ENCODE data around the gene OR52A1. TPM values are rescaled to one million over a fixed set of nuclear protein-coding genes. Genes with fewer than 3 reads are reported as not detected.

The OR52A1 gene
- total RNA-seq, 2 experiments from 2014 or later: not detected

DNA sequence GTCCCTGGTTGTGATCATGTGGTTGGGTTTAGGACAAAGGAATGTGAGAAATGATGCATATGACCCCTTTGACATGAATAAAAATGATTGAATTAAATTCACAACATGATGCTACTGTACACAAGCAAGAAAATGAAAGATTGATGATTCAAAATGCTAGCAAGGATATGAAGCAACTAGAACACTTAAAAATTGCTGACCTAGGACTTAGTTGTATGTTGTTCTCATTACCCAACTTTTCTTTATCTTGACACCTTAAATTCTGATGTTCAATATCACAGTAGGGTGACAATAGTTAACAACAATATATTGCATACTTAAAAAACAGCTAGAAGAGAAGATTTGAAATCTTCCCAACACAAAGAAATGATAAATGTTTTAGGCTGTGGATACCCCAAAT, 37.0 kb downstream of the OR52A1 start:
- H3K36me3 Mint-ChIP-seq: no peaks in the 10 kb centered on the region
- no peaks in the 10 kb centered on the region for H3K4me1 Mint-ChIP-seq
- POLR2A ChIA-PET: no interaction called here
- peaks cover 6% of the 10 kb centered on the region for H3K27me3 Mint-ChIP-seq
- ATAC-seq (ENCODE audit: low read depth) (no peak), DNase-seq (no peak)
- H3K4me3 Mint-ChIP-seq: no peak overlapping the region
- H3K9me3 Mint-ChIP-seq: no peaks in the 10 kb centered on the region
- no peak overlapping the region for H3K27ac Mint-ChIP-seq

GRCh38 chr11:5115339-5115738, 39.2 kb downstream of the OR52A1 start:
- POLR2A ChIA-PET: no interaction called here
- H3K9me3 Mint-ChIP-seq: no peaks in the 10 kb centered on the region
- H3K36me3 Mint-ChIP-seq: no peaks in the 10 kb centered on the region
- no peak overlapping the region for H3K4me3 Mint-ChIP-seq
- no peak overlapping the region for H3K27ac Mint-ChIP-seq
- no peaks in the 10 kb centered on the region for H3K4me1 Mint-ChIP-seq
- peaks cover 6% of the 10 kb centered on the region for H3K27me3 Mint-ChIP-seq
- DNase-seq (no peak), ATAC-seq (ENCODE audit: low read depth) (no peak)

- Mint-ChIP-seq H3K4me3 (no peak overlapping the region), H3K9me3 (no peaks in the 10 kb centered on the region), H3K4me1 (no peaks in the 10 kb centered on the region), H3K27ac (no peak overlapping the region), H3K36me3 (no peaks in the 10 kb centered on the region), H3K27me3 (no peaks in the 10 kb centered on the region)
- ATAC-seq (ENCODE audit: low read depth): no peak
- no peak for DNase-seq
- POLR2A ChIA-PET: no interaction called here
Measured at GRCh38 chr11:5107285-5107684, 47.3 kb downstream of the OR52A1 start.

DNA sequence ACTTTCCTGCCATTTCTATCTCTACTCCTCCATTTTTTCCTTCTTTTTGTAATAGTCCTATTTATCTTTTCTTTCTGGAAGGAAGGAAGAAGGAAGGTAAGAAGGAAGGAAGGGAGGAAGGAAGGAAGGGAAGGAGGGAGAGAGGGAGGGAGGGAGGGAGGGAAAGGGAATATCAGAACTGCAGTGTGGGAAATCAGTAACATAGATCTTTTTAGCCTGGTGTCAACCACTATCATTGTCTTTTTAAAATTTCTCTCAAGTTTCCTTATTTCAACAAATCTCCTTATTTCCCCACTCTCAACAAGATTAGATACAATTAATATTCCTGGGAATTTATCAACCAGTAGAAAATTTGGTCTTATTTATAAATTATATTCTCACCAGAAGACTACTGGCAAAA, 51.5 kb downstream of the OR52A1 start:
- no peak overlapping the region for H3K4me3 Mint-ChIP-seq
- no peak for DNase-seq
- H3K36me3 Mint-ChIP-seq: no peaks in the 10 kb centered on the region
- no peaks in the 10 kb centered on the region for H3K4me1 Mint-ChIP-seq
- no peak for ATAC-seq (ENCODE audit: low read depth)
- POLR2A ChIA-PET: no interaction called here
- H3K9me3 Mint-ChIP-seq: no peaks in the 10 kb centered on the region
- H3K27me3 Mint-ChIP-seq: no peaks in the 10 kb centered on the region
- H3K27ac Mint-ChIP-seq: no peak overlapping the region

DNA sequence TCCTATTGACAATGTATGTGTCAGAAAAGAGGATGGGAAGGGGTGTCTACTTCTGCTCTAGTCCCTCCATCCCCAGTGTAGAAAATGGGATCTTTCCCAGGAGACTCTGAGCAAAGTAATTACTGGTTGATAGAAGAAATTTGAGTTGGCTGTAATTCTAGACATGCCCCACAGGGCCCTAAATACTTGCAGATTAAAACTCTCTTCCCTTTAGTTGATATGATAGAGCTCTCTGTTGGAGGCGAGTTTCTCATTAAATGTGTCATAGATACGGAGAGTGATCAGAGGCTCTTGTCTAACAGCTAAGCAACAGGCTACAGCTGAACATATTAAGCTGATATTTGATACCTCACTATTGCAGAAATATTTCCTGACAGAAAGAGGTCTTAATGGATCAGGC, 52.3 kb downstream of the OR52A1 start:
- Mint-ChIP-seq H3K9me3 (no peaks in the 10 kb centered on the region), H3K36me3 (no peaks in the 10 kb centered on the region), H3K4me1 (no peaks in the 10 kb centered on the region), H3K27ac (no peak overlapping the region), H3K27me3 (no peaks in the 10 kb centered on the region), H3K4me3 (no peak overlapping the region)
- DNase-seq: no peak
- POLR2A ChIA-PET: no interaction called here
- no peak for ATAC-seq (ENCODE audit: low read depth)

DNA sequence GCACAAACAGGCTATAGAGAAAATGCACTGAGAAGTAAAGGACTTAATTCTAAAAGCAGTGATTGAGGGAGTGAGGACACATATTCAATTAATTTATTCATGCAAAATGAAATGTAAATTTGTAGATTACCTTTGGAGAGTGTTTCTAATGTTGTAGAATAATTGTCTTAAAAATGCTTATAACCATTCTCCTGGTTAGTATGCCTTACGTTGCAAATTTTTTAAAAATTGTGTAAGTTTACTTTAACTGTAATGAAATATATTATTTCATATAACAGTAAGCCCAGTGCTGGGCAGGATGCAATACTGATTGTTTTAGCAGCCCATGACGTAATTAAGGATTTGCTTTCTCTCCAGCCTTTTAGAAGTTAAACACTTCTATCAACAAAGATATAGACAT, 58.5 kb downstream of the OR52A1 start:
- Mint-ChIP-seq H3K36me3 (no peaks in the 10 kb centered on the region), H3K9me3 (no peaks in the 10 kb centered on the region), H3K4me3 (no peak overlapping the region), H3K27ac (no peak overlapping the region), H3K27me3 (no peaks in the 10 kb centered on the region), H3K4me1 (no peaks in the 10 kb centered on the region)
- no peak for ATAC-seq (ENCODE audit: low read depth)
- POLR2A ChIA-PET: no interaction called here
- no peak for DNase-seq

Other genes with a start within 250 kb of the OR52A1 start
- not detected for gene OR51G2, start 235.4 kb downstream of the OR52A1 start, total RNA-seq
- gene OR51G1, start 230.4 kb downstream of the OR52A1 start, total RNA-seq: not detected
- gene OR51A4, start 207.2 kb downstream of the OR52A1 start, total RNA-seq: not detected
- not detected for gene OR51A2, start 199.0 kb downstream of the OR52A1 start, total RNA-seq
- gene OR51L1, start 159.9 kb downstream of the OR52A1 start, total RNA-seq: not detected
- gene OR52J3, start 108.2 kb downstream of the OR52A1 start, total RNA-seq: not detected
- not detected for gene OR52E2, start 95.1 kb downstream of the OR52A1 start, total RNA-seq
- gene OR52E1, start 85.2 kb downstream of the OR52A1 start, total RNA-seq: not detected
- gene OR52A5, start 16.4 kb downstream of the OR52A1 start, total RNA-seq: not detected
- not detected for gene OR51V1, start 45.9 kb upstream of the OR52A1 start, total RNA-seq
- not detected for gene HBB, start 72.3 kb upstream of the OR52A1 start, total RNA-seq
- not detected for gene HBD, start 79.7 kb upstream of the OR52A1 start, total RNA-seq
- gene HBG1, start 95.1 kb upstream of the OR52A1 start, total RNA-seq: not detected
- gene HBG2, start 100.0 kb upstream of the OR52A1 start, total RNA-seq: not detected
- not detected for gene HBE1, start 115.2 kb upstream of the OR52A1 start, total RNA-seq
- not detected for gene OR51B4, start 147.2 kb upstream of the OR52A1 start, total RNA-seq
- not detected for gene OR51B2, start 169.5 kb upstream of the OR52A1 start, total RNA-seq
- not detected for gene OR51B5, start 188.8 kb upstream of the OR52A1 start, total RNA-seq
- gene OR51B6, start 196.8 kb upstream of the OR52A1 start, total RNA-seq: not detected
- not detected for gene OR51M1, start 229.1 kb upstream of the OR52A1 start, total RNA-seq